Body of pancreas (tissue), 4 donors: ENCODE data around the gene TTC28. TPM values are rescaled to one million over a fixed set of nuclear protein-coding genes. Genes with fewer than 3 reads are reported as not detected.

Experiments used
- ATAC-seq: fragments of 150-250 bp; one replicate; pipeline ENCODE4 v1.9.1; 2016
- DNase-seq, 4 donors: peaks; one replicate each; pipeline ENCODE4 v3.0.0-alpha.2; 2019
- H3K27ac ChIP-seq, 4 donors: fragments of 200-600 bp; sonication (generic); 1 replicate in 3 of 4; 2 replicates in 1 of 4; pipeline versions ENCODE4 v1.5.1 to v1.6.1; 2016 to 2019; ENCODE audit warnings: mild to moderate bottlenecking in 1 of 4, mixed read lengths in 1 of 4, moderate library complexity in 1 of 4
- H3K27me3 ChIP-seq, 2 donors: fragments of 200-600 bp; sonication (generic); one replicate each; pipeline ENCODE4 v1.6.0; 2016; ENCODE audit warnings: mild to moderate bottlenecking in 1 of 2
- H3K36me3 ChIP-seq, 2 donors: fragments of 200-600 bp; sonication (generic); replicated peaks in 1 of 2; 2 replicates each; pipeline ENCODE4 v1.5.1; 2016; ENCODE audit warnings: low read depth in 2 of 2; ENCODE audit not compliant: insufficient read depth in 1 of 2
- H3K4me1 ChIP-seq: fragments of 200-600 bp; sonication (generic); one replicate; pipeline ENCODE4 v1.6.0; 2016
- H3K4me3 ChIP-seq, 2 donors: fragments of 200-600 bp; sonication (generic); 1 replicate in 1 of 2; 2 replicates in 1 of 2; pipeline ENCODE4 v1.5.1; 2016 to 2019
- H3K9me3 ChIP-seq, 3 donors: fragments of 200-600 bp; sonication (generic); 1 replicate in 2 of 3; 2 replicates in 1 of 3; pipeline ENCODE4 v1.5.1; 2016
- POLR2A ChIP-seq, 3 donors: fragments of 450-650 bp; IDR thresholded peaks; one replicate each; pipeline ENCODE4 v1.6.1; 2016; ENCODE audit warnings: antibody characterized with exemption in 3 of 3, mild to moderate bottlenecking in 2 of 3
- WGBS, 2 donors: methylation state at CpG; one replicate each; pipeline ENCODE4 v1.1.5; 2017; 5-methylcytosine and 5-hydroxymethylcytosine counted together
- intact Hi-C: fragments of 100-400 bp; cut with DNase I; formaldehyde crosslinking; loops from one replicate; pipeline ENCODE4 v1.15.1; 2023
- total RNA-seq, 2 donors: library from RNA; depleted of rRNA; stranded (reverse); fragments of >200 nt; gene quantifications; one replicate each; pipeline ENCODE4 v1.1.0, GENCODE V29; 2016
- TF ChIP-seq, protein P1 (sequence below), 7 experiments: fragments of 450-650 bp in 4 of 7; fragments of 200-600 bp in 3 of 7; sonication (generic) in 3 of 7; IDR thresholded peaks; one replicate each; pipeline ENCODE4 v1.5.1; 2016 to 2019; ENCODE audit warnings: antibody characterized with exemption in 7 of 7

The TTC28 gene
- total RNA-seq, 2 donors from 2014 or later = 21.0 to 87.3 TPM

DNA sequence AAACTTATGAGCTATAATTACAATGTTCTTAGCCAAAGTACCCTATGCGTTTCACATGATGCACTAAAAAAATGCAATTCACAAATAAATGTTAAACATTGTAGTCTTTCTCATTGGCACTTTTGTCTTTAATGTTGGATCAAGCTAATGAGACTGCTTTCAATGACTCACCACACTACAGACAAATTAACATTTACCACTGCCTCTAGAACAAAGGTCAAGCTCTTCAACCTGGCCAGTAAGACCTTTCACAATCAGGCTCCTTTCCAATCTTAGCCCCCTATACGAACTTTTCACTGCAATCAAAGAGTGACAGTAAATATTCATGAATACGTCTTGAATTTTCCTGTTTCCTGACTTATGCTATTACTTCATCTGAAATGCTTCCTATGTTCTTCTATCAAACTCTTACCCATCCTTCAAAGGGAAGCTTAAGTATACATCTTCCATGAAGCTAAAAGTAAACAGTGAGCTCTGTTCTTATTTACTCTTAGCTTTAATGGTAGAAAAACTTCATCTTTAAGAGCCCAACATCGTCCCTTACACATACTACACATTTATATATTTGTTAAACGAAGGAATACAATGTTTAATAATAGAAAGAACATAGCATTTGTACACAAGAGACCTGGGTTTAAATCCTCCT is 433.9 kb downstream of the TTC28 start:
- ATAC-seq (no peak), DNase-seq (no peak)
- no peak overlapping the region for H3K27ac ChIP-seq
- intact Hi-C loops = no loop called here
- H3K4me3 ChIP-seq = no peak overlapping the region
- no peaks in the 10 kb centered on the region for H3K27me3 ChIP-seq
- no peaks in the 10 kb centered on the region for H3K9me3 ChIP-seq
- no peaks in the 10 kb centered on the region for H3K4me1 ChIP-seq
- TF ChIP-seq, protein P1, sequence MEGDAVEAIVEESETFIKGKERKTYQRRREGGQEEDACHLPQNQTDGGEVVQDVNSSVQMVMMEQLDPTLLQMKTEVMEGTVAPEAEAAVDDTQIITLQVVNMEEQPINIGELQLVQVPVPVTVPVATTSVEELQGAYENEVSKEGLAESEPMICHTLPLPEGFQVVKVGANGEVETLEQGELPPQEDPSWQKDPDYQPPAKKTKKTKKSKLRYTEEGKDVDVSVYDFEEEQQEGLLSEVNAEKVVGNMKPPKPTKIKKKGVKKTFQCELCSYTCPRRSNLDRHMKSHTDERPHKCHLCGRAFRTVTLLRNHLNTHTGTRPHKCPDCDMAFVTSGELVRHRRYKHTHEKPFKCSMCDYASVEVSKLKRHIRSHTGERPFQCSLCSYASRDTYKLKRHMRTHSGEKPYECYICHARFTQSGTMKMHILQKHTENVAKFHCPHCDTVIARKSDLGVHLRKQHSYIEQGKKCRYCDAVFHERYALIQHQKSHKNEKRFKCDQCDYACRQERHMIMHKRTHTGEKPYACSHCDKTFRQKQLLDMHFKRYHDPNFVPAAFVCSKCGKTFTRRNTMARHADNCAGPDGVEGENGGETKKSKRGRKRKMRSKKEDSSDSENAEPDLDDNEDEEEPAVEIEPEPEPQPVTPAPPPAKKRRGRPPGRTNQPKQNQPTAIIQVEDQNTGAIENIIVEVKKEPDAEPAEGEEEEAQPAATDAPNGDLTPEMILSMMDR (IDR thresholded peaks at IDR 0.05) = no peak
- TF ChIP-seq POLR2A (IDR thresholded peaks at IDR 0.05) = no peak
- H3K36me3 ChIP-seq = no peaks in the 10 kb centered on the region
- 84 to 86% methylated on average over 5 of the region's 5 CpGs for WGBS, 2 donors

DNA sequence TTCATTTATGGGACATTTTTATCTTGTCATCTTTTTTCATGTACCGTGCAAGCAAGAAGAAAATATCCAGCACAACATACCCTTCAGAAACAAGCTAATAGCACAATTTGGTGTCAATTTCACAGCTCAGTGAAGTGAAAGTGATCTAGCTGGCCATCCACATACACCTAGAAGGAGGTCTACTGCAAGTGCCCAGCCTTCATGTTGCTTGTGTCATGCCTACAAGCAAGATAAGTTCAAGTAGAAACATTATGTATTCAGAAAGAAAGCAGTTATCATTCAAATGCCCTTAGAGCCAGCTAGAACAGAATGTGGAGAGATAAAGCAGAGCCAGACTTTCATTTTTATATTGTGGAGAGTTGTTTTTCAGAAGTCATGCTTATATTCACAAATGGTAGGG is 434.9 kb downstream of the TTC28 start:
- 81 to 92% methylated on average over 1 of the region's 1 CpG for WGBS, 2 donors
- no peaks in the 10 kb centered on the region for H3K4me1 ChIP-seq
- intact Hi-C loops = no loop called here
- no peaks in the 10 kb centered on the region for H3K9me3 ChIP-seq
- no peak overlapping the region for H3K4me3 ChIP-seq
- DNase-seq (no peak), ATAC-seq (no peak)
- H3K27me3 ChIP-seq = no peaks in the 10 kb centered on the region
- H3K27ac ChIP-seq = no peak overlapping the region
- no peaks in the 10 kb centered on the region for H3K36me3 ChIP-seq
- TF ChIP-seq, protein P1 (IDR thresholded peaks at IDR 0.05) = no peak
- no peak for TF ChIP-seq POLR2A (IDR thresholded peaks at IDR 0.05)

DNA sequence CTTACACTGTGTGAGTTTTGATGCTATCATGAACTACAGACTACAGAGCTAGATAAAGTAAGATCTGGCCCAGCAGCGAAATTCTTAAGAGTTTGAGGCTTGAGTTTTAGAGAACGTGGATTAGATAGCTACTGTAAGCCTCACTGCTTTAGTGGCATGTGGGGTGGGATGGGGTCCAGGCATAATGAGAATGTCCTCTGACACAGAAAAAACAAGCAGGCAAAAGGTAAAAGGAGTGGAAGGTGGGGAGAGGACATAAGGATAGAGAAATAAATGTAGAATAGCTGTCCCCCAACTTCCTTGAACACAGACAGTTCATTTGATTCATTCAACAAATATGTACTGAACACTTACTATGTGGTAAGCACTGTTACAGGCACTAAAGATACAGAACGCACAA is 436.1 kb downstream of the TTC28 start:
- no peaks in the 10 kb centered on the region for H3K36me3 ChIP-seq
- H3K4me3 ChIP-seq = no peak overlapping the region
- H3K9me3 ChIP-seq = no peaks in the 10 kb centered on the region
- intact Hi-C loops = no loop called here
- H3K27me3 ChIP-seq = no peaks in the 10 kb centered on the region
- no peak for ATAC-seq
- H3K4me1 ChIP-seq = no peaks in the 10 kb centered on the region
- no peak for TF ChIP-seq POLR2A (IDR thresholded peaks at IDR 0.05)
- TF ChIP-seq, protein P1 (IDR thresholded peaks at IDR 0.05) = no peak
- 81 to 93% methylated on average over 3 of the region's 3 CpGs for WGBS, 2 donors
- no peak for DNase-seq
- H3K27ac ChIP-seq = no peak overlapping the region

DNA sequence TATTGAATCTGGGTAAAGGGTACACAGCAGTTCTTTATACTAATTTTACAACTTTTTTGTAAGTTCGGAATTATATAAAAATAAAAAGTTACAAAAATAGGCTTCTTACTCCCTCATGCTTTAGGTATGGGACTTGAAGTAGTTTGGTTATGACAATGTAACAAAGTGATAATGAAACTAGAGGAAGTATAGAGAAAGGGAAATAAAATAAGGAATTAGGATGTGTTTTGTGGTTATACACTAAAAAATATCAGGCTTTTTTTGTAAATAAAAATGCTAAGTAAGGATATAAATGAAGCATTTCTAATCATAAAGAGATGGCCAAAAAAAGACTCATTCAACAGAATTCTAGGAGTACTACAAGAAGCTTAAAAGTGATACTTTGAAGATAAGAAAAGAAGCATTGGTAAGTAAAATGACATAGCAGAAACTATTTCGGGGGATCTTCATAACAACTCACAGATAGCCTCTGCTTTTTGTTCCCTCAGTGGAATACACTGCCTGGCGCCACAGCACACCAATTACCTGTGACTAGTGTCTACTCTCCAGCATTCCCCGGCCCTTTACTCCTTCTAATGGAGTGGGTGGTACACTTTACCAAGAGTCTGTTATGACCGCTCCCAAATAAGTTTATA is 437.9 kb downstream of the TTC28 start:
- no peak for DNase-seq
- no peak overlapping the region for H3K27ac ChIP-seq
- no peaks in the 10 kb centered on the region for H3K9me3 ChIP-seq
- no peaks in the 10 kb centered on the region for H3K4me1 ChIP-seq
- H3K27me3 ChIP-seq = no peaks in the 10 kb centered on the region
- intact Hi-C loops = no loop called here
- no peak for ATAC-seq
- no peaks in the 10 kb centered on the region for H3K36me3 ChIP-seq
- TF ChIP-seq, protein P1 (IDR thresholded peaks at IDR 0.05) = no peak
- no peak for TF ChIP-seq POLR2A (IDR thresholded peaks at IDR 0.05)
- H3K4me3 ChIP-seq = no peak overlapping the region
- WGBS, 2 donors = 87 to 97% methylated on average over 5 of the region's 5 CpGs

DNA sequence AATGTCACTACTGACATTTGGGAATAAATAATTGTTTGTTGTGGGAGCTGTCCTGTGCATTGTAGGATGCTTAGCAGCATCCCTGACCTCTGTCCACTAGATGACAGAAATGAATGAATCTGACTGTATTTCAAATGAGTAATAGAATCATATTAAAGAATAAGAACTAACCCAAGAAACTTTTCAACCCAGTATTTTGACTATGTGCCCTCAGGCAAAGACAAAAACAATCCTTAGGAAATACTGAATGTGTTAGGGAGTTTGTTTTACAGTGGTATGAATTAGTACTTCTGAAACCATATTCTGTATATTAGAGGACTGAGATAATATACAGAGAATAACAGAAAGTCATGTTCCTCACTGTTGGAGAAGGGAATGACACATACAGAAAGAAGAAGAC is 439.7 kb downstream of the TTC28 start:
- H3K27me3 ChIP-seq = no peaks in the 10 kb centered on the region
- H3K4me3 ChIP-seq = no peak overlapping the region
- TF ChIP-seq POLR2A (IDR thresholded peaks at IDR 0.05) = no peak
- TF ChIP-seq, protein P1 (IDR thresholded peaks at IDR 0.05) = no peak
- DNase-seq (no peak), ATAC-seq (no peak)
- no peaks in the 10 kb centered on the region for H3K9me3 ChIP-seq
- H3K27ac ChIP-seq = no peak overlapping the region
- H3K36me3 ChIP-seq = no peaks in the 10 kb centered on the region
- intact Hi-C loops = no loop called here
- no peaks in the 10 kb centered on the region for H3K4me1 ChIP-seq
